ENCODE measurements around the gene LSAMP. TPM values are rescaled to one million over a fixed set of nuclear protein-coding genes. Genes with fewer than 3 reads are reported as not detected.

Gene LSAMP
- total RNA-seq, 1 donor from 2014 or later, result 18.0 TPM

DNA sequence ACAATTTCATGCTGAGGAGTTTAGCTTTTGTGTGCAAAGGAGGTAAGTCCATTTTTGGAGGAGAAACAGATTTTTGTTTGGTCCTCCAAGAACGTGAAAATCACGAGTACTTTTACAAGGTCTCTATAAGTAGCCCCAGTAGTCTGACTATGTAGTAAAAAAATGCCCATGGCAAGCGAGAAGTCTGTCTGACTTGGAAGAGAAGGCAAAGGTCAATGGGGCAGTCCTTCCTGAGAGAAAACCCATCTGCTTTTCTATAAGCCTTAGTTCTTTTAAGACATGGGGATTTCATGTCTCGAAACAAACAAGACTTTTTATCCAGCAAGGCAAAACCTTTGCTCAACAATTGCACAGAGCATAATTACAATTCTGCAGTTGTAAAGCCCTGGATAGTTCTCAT is 638.8 kb downstream of the LSAMP start:
- H3K4me3 Mint-ChIP-seq, result no peak overlapping the region
- H3K4me2 ChIP-seq, result no peak overlapping the region
- no peaks in the 10 kb centered on the region for H3K9me3 Mint-ChIP-seq
- no peak for DNase-seq (ENCODE audit: low spot score)
- H3K27me3 Mint-ChIP-seq (ENCODE audit: insufficient read depth, low read depth), result no peaks in the 10 kb centered on the region
- peaks cover 7% of the 10 kb centered on the region for H3K36me3 Mint-ChIP-seq
- no peaks in the 10 kb centered on the region for H4K20me1 ChIP-seq (ENCODE audit: low read depth)
- no peaks in the 10 kb centered on the region for H3K9me3 ChIP-seq (ENCODE audit: low read depth)
- TF ChIP-seq, protein P1, sequence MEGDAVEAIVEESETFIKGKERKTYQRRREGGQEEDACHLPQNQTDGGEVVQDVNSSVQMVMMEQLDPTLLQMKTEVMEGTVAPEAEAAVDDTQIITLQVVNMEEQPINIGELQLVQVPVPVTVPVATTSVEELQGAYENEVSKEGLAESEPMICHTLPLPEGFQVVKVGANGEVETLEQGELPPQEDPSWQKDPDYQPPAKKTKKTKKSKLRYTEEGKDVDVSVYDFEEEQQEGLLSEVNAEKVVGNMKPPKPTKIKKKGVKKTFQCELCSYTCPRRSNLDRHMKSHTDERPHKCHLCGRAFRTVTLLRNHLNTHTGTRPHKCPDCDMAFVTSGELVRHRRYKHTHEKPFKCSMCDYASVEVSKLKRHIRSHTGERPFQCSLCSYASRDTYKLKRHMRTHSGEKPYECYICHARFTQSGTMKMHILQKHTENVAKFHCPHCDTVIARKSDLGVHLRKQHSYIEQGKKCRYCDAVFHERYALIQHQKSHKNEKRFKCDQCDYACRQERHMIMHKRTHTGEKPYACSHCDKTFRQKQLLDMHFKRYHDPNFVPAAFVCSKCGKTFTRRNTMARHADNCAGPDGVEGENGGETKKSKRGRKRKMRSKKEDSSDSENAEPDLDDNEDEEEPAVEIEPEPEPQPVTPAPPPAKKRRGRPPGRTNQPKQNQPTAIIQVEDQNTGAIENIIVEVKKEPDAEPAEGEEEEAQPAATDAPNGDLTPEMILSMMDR (IDR thresholded peaks at IDR 0.05), result no peak
- TF ChIP-seq EZH2 (IDR thresholded peaks at IDR 0.05) (no peak), EZH2phosphoT487 (IDR thresholded peaks at IDR 0.05) (no peak)
- no peak overlapping the region for H3K27ac ChIP-seq
- peaks cover 10% of the 10 kb centered on the region for H3K4me1 Mint-ChIP-seq
- H3K79me2 ChIP-seq (ENCODE audit: low read depth), result no peaks in the 10 kb centered on the region
- H3K4me1 ChIP-seq, result no peaks in the 10 kb centered on the region
- no peaks in the 10 kb centered on the region for H3K27me3 ChIP-seq
- H3F3A ChIP-seq (ENCODE audit: low read depth), result no peaks in the 10 kb centered on the region
- H2AFZ ChIP-seq (replicated peaks), result no peak overlapping the region
- no peak overlapping the region for H3K4me3 ChIP-seq
- H3K36me3 ChIP-seq, result no peaks in the 10 kb centered on the region
- no peak overlapping the region for H3K9ac ChIP-seq
- peak overlapping the region; percentile 14 for H3K27ac Mint-ChIP-seq

DNA sequence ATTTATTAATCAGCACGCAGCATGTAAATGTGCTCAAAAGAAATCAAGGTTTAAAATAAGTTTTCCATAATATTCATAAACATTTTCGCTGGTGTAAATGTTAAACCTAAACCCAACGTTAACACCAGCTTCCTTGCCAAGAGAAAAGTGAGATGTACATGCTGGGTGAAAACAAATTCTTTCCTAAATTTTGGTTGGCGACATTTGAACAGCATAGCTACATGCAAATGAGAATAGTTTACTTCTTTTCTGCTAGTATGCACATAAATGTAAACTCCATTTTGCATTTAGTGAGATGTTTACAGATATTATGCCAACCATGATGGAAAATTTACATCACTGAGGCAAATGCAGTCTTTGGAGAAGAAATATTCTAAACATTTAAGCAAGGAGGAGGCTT is 639.8 kb downstream of the LSAMP start:
- Histone ChIP-seq H4K20me1 (ENCODE audit: low read depth) (no peaks in the 10 kb centered on the region), H3K9me3 (ENCODE audit: low read depth) (no peaks in the 10 kb centered on the region), H2AFZ (replicated peaks) (no peak overlapping the region), H3K79me2 (ENCODE audit: low read depth) (no peaks in the 10 kb centered on the region), H3K4me3 (no peak overlapping the region), H3K27ac (no peak overlapping the region), H3F3A (ENCODE audit: low read depth) (no peaks in the 10 kb centered on the region), H3K27me3 (no peaks in the 10 kb centered on the region), H3K4me1 (no peaks in the 10 kb centered on the region), H3K9ac (no peak overlapping the region), H3K36me3 (no peaks in the 10 kb centered on the region), H3K4me2 (no peak overlapping the region)
- no peak overlapping the region for H3K4me3 Mint-ChIP-seq
- peaks cover 4% of the 10 kb centered on the region for H3K9me3 Mint-ChIP-seq
- TF ChIP-seq EZH2phosphoT487 (IDR thresholded peaks at IDR 0.05) (no peak), EZH2 (IDR thresholded peaks at IDR 0.05) (no peak)
- TF ChIP-seq, protein P1 (IDR thresholded peaks at IDR 0.05), result no peak
- no peaks in the 10 kb centered on the region for H3K27me3 Mint-ChIP-seq (ENCODE audit: insufficient read depth, low read depth)
- peaks cover 7% of the 10 kb centered on the region for H3K36me3 Mint-ChIP-seq
- no peak for DNase-seq (ENCODE audit: low spot score)
- H3K4me1 Mint-ChIP-seq, result peaks cover 10% of the 10 kb centered on the region
- no peak overlapping the region for H3K27ac Mint-ChIP-seq

DNA sequence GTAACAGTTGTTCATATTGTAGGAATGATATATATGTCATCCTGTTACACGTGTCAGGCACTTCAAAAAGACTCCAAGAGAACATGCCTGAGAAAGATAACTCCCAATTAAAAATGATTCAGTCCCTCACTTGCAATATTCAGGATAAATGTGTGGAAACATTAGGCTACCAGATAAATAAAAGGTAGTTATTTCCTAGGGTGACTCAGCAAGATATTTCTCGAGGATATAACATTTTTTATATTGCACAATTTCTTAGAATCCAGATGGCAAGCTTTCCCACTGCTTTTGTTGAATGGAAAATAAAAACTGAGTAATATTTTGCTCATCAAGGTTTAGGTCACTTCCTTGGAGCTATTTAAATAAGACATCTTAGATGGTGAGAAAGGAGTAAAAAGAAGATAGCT is 640.6 kb downstream of the LSAMP start:
- Histone ChIP-seq H3K9ac (no peak overlapping the region), H3K4me2 (no peak overlapping the region), H3K79me2 (ENCODE audit: low read depth) (no peaks in the 10 kb centered on the region), H3K27me3 (no peaks in the 10 kb centered on the region), H2AFZ (replicated peaks) (no peak overlapping the region), H3K4me1 (no peaks in the 10 kb centered on the region), H3K27ac (no peak overlapping the region), H3K36me3 (no peaks in the 10 kb centered on the region), H3K4me3 (no peak overlapping the region), H3F3A (ENCODE audit: low read depth) (no peaks in the 10 kb centered on the region), H3K9me3 (ENCODE audit: low read depth) (no peaks in the 10 kb centered on the region), H4K20me1 (ENCODE audit: low read depth) (no peaks in the 10 kb centered on the region)
- H3K27me3 Mint-ChIP-seq (ENCODE audit: insufficient read depth, low read depth), result no peaks in the 10 kb centered on the region
- DNase-seq (ENCODE audit: low spot score), result no peak
- H3K4me1 Mint-ChIP-seq, result peaks cover 10% of the 10 kb centered on the region
- no peak overlapping the region for H3K27ac Mint-ChIP-seq
- peaks cover 6% of the 10 kb centered on the region for H3K36me3 Mint-ChIP-seq
- TF ChIP-seq EZH2phosphoT487 (IDR thresholded peaks at IDR 0.05), result no peak
- no peak for TF ChIP-seq EZH2 (IDR thresholded peaks at IDR 0.05)
- TF ChIP-seq, protein P1 (IDR thresholded peaks at IDR 0.05), result no peak
- peaks cover 5% of the 10 kb centered on the region for H3K9me3 Mint-ChIP-seq
- no peak overlapping the region for H3K4me3 Mint-ChIP-seq

Data from neural progenitor cell (in vitro differentiated cells).